Small intestine (tissue), 7 donors: Measurements from ENCODE around the gene SSX5. TPM values are rescaled to one million over a fixed set of nuclear protein-coding genes. Genes with fewer than 3 reads are reported as not detected.
A peak's percentile ranks its signal among the peaks of the same experiment; 100 is the strongest.
"Not testable (repeated sequence)": the region's sequence is repeated elsewhere in the genome, so short reads cannot be mapped to it uniquely, and the experiment has no call there.

Source experiments
- DNase-seq, 2 donors: peaks; one replicate each; pipeline versions ENCODE4 v3.0.0 to v3.0.0-alpha.2; 2013
- FAIRE-seq: peaks from 2 replicates; lab custom pipeline; 2012; peaks lifted over from hg19 to GRCh38; lab: Jason Lieb, UNC
- H3K27ac ChIP-seq, 3 donors: one replicate each; pipeline ENCODE4 v1.5.1; 2013; ENCODE audit warnings: low read length in 2 of 3, mild to moderate bottlenecking in 2 of 3, control low read depth in 1 of 3, inconsistent platforms in 1 of 3, low read depth in 1 of 3, moderate library complexity in 1 of 3
- H3K27me3 ChIP-seq, 3 donors: one replicate each; pipeline ENCODE4 v1.6.1; 2013; ENCODE audit warnings: low read length in 3 of 3, inconsistent platforms in 1 of 3; ENCODE audit not compliant: control insufficient read depth in 3 of 3, insufficient read depth in 3 of 3
- H3K36me3 ChIP-seq, 3 donors: one replicate each; pipeline ENCODE4 v1.6.1; 2013; ENCODE audit warnings: low read length in 3 of 3, inconsistent platforms in 1 of 3, low read depth in 1 of 3, mild to moderate bottlenecking in 1 of 3, moderate library complexity in 1 of 3; ENCODE audit not compliant: control insufficient read depth in 3 of 3, insufficient read depth in 2 of 3
- H3K4me1 ChIP-seq, 3 donors: one replicate each; pipeline ENCODE4 v1.6.1; 2013; ENCODE audit warnings: low read length in 2 of 3, inconsistent platforms in 1 of 3, low read depth in 1 of 3, mild to moderate bottlenecking in 1 of 3, moderate library complexity in 1 of 3; ENCODE audit not compliant: control insufficient read depth in 3 of 3, insufficient read depth in 2 of 3
- H3K4me3 ChIP-seq, 3 donors: one replicate each; pipeline ENCODE4 v1.5.1; 2013; ENCODE audit warnings: low read length in 3 of 3, control low read depth in 1 of 3, inconsistent platforms in 1 of 3, low read depth in 1 of 3, mild to moderate bottlenecking in 1 of 3, moderate library complexity in 1 of 3
- H3K9me3 ChIP-seq, 2 donors: one replicate each; pipeline ENCODE4 v1.6.1; 2013; ENCODE audit warnings: low read depth in 1 of 2, low read length in 1 of 2; ENCODE audit not compliant: control insufficient read depth in 2 of 2, insufficient read depth in 1 of 2
- WGBS, 3 donors: extraction: QIAGEN DNeasy Blood & Tissue Kit; methylation state at CpG; one replicate each; pipeline ENCODE4 v1.1.7; 2013; 5-methylcytosine and 5-hydroxymethylcytosine counted together
- polyA plus RNA-seq, 4 donors: library from polyadenylated mRNA; stranded (reverse) in 3 of 4; unstranded in 1 of 4; fragments of 200-250 nt in 3 of 4; fragments of 120-200 nt in 1 of 4; gene quantifications; one replicate each; pipeline versions ENCODE4 v1.2.1 to v1.2.3, GENCODE V29; 2013
- donor health status: healthy with polysubstance abuse.
- donor health status: control.
- donor health status: control.
- donor health status: Bipolar disorder and iron deficiency.
- donor health status: healthy.

Gene SSX5
- polyA plus RNA-seq, 4 donors: not detected

DNA sequence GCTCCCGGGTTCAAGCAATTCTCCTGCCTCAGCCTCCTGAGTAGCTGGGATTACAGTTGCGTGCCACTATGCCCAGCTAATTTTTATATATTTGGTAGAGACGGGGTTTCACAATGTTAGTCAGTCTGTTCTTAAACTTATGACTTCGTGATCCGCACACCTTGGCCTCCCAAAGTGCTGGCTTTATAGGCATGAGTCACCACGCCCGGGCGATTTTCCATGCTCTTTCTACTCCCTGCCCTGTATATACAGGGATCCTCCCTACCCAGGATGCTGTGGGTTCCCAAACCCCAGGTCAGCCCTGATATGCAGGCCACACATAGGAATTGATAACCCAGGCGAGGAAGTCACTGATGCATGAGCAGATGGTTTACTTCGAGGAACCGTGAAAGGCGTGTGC, 31.4 kb downstream of the SSX5 start:
- WGBS, 3 donors: 83 to 87% (median 86%) methylated on average over 12 of the region's 12 CpGs
- Histone ChIP-seq H3K36me3 (no peaks in the 10 kb centered on the region), H3K4me3 (no peak overlapping the region), H3K9me3 (no peaks in the 10 kb centered on the region), H3K27me3 (no peaks in the 10 kb centered on the region), H3K4me1 (no peaks in the 10 kb centered on the region), H3K27ac (no peak overlapping the region)
- no peak for DNase-seq
- FAIRE-seq: no peak

DNA sequence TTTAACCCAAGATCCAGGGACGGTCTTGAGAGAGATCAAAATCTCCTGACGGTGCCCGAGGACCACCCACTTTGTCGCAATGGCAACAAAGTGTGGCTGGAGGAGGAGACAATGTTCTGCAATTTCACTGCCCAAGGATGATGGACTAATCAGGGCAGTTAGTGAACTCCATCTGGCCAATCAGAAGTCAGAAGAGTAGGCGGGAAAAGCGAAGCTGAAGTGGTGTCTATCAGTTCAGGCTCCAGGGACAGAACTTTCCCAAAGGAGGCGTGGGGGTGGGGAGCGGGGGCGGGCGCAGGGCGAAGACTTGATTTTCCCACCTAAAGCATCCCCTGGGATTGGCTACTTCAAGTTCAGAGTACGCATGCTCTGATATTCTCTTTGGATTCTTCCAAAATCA, 40.6 kb downstream of the SSX5 start:
- H3K27ac ChIP-seq: no peak overlapping the region
- peaks cover 0 to 1% (median 0%) of the 10 kb centered on the region in 3 donors for H3K27me3 ChIP-seq
- FAIRE-seq (no peak), DNase-seq (no peak)
- 89 to 92% (median 92%) methylated on average over 12 of the region's 12 CpGs for WGBS, 3 donors
- no peaks in the 10 kb centered on the region for H3K36me3 ChIP-seq
- H3K4me3 ChIP-seq: no peak overlapping the region
- H3K4me1 ChIP-seq: no peaks in the 10 kb centered on the region
- H3K9me3 ChIP-seq: no peaks in the 10 kb centered on the region

DNA sequence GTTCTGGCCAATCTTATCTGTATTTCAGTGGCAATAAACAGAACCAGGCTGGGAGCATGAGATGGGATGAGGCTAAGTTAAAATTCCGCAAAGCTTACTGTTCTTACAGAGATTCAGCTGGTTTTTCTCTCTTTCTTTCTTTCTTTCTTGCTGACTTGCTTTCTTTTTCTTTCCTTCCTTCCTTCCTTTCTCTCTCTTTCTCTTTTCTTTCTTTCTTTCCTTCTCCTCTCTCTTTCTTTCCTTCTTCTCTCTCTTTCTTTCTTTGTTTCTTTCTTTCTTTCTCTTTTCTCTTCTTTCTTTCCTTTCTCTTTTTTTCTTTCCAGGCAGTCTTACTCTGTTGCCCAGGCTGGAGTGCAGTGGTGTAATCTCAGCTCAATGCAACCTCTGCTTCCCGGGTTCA, 41.8 kb downstream of the SSX5 start:
- WGBS, 3 donors: 86 to 95% (median 91%) methylated on average over 2 of the region's 2 CpGs
- Histone ChIP-seq H3K27me3 (peaks cover 0 to 1% (median 0%) of the 10 kb centered on the region in 3 donors), H3K27ac (no peak overlapping the region), H3K4me1 (no peaks in the 10 kb centered on the region), H3K4me3 (no peak overlapping the region), H3K36me3 (no peaks in the 10 kb centered on the region), H3K9me3 (no peaks in the 10 kb centered on the region)
- FAIRE-seq (no peak), DNase-seq (no peak)

DNA sequence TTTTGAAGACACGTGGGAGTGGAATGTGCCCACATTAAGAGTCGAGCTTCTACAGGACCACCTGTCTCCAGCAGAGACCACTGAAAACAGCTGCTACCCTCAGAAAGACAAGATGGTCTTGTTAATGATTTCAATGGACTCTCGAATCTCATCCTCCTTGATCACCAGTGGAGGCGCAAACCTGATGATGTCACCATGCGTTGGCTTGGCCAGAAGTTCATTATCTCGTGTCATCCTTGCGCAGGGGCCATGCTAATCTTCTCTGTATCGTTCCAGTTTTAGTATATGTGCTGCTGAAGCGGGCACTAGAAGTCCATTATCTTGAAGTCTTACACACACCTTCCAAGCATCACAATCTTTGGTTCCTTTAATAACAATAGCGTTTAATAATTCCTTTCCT, 42.8 kb downstream of the SSX5 start:
- no peak overlapping the region for H3K4me3 ChIP-seq
- H3K4me1 ChIP-seq: no peaks in the 10 kb centered on the region
- 77 to 87% (median 80%) methylated on average over 10 of the region's 10 CpGs for WGBS, 3 donors
- H3K9me3 ChIP-seq: no peaks in the 10 kb centered on the region
- no peak for DNase-seq
- no peak overlapping the region for H3K27ac ChIP-seq
- peaks cover 0 to 1% (median 0%) of the 10 kb centered on the region in 3 donors for H3K27me3 ChIP-seq
- no peaks in the 10 kb centered on the region for H3K36me3 ChIP-seq
- no peak for FAIRE-seq

DNA sequence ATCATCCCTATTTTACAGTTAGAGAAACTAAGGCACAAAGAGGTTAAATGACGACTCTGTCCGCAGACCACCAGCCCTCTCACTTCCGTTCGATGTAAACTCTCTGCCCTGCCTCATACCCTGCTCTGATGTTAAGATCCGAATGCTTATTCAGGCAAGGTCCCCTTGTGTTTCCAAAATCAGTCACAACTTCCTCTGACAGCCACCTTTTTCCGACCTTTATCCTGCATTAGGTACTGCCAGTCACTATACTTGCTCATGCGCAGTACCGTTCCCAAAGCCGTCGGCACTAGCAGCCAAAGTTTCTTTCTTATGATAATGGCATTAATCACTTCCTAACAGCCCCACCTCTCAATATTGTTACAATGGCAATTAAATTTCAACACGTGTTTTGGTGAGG, 53.9 kb downstream of the SSX5 start:
- not testable (repeated sequence) for FAIRE-seq, H3K4me3 ChIP-seq, H3K4me1 ChIP-seq, H3K36me3 ChIP-seq, H3K27me3 ChIP-seq, H3K27ac ChIP-seq, H3K9me3 ChIP-seq
- peak in 1 of 2 donors; percentile 21 for DNase-seq
- 38 to 66% (median 53%) methylated on average over 8 to 11 of the region's 11 CpGs for WGBS, 3 donors

DNA sequence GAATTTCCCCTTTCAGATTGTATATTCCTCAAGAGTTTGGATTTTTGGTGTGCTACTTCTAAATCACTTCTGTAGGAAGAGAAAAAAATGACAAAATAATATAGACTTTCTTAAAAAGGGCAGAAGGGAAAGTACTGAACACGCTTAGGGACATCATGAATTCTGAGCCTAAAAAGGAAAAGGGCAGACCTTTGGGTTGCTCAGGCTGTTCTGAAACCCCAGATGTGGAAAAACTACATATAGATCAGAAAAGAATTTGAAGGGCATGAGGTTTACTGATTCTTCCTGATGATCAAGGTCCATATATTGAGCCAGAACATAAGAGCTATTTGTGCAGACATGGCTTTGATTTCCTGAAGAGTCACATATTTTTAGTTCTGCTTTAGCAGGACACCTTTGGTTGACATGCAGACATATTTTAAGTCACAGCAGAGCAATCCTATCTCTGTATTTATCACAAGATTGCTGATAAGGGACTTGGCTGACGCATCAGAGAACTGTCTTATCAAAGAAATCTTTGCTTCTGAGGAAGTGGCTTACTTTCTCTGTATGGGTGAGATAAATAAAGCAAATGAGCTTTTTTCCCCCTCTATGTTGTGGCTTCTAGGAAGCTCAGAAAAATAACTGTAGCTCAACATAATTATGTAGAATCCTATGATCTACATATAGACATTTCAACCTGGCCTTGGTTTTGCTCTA, 54.6 kb downstream of the SSX5 start:
- H3K27ac ChIP-seq, H3K9me3 ChIP-seq, H3K4me1 ChIP-seq, H3K4me3 ChIP-seq, H3K27me3 ChIP-seq, FAIRE-seq, DNase-seq, H3K36me3 ChIP-seq: not testable (repeated sequence)
- no CpG with 5 or more reads among the region's 2 CpGs for WGBS, 3 donors

DNA sequence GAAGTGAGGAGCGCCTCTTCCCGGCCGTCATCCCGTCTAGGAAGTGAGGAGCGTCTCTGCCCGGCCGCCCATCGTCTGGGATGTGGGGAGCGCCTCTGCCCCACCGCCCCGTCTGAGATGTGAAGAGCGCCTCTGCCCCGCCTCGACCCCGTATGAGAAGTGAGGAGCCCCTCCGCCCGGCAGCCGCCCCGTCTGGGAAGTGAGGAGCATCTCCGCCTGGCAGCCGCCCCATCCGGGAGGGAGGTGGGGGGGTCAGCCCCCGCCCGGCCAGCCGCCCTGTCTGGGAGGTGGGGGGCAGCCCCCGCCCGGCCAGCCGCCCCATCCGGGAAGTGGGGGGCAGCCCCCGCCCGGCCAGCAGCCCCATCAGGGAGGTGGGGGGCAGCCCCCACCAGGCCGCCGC, 57.5 kb downstream of the SSX5 start:
- H3K9me3 ChIP-seq, H3K4me1 ChIP-seq, H3K36me3 ChIP-seq, DNase-seq, H3K27me3 ChIP-seq, H3K4me3 ChIP-seq, H3K27ac ChIP-seq, FAIRE-seq: not testable (repeated sequence)
- WGBS, 3 donors: 94 to 100% (median 96%) methylated on average over 4 to 29 of the region's 33 CpGs
